AG09319 (cell line): ENCODE measurements around the gene RFTN1.

Source experiments
- DNase-seq: peaks from one replicate; pipeline ENCODE4 v3.0.0-alpha.2; 2010; ENCODE audit warnings: low read depth; ENCODE audit errors: extremely low read depth
- TF ChIP-seq, protein P1 (sequence below): IDR thresholded peaks from 2 replicates; pipeline ENCODE4 v1.5.1; 2011; ENCODE audit warnings: low read depth, mild to moderate bottlenecking, inconsistent platforms, low read length, moderate library complexity

The RFTN1 gene

DNA sequence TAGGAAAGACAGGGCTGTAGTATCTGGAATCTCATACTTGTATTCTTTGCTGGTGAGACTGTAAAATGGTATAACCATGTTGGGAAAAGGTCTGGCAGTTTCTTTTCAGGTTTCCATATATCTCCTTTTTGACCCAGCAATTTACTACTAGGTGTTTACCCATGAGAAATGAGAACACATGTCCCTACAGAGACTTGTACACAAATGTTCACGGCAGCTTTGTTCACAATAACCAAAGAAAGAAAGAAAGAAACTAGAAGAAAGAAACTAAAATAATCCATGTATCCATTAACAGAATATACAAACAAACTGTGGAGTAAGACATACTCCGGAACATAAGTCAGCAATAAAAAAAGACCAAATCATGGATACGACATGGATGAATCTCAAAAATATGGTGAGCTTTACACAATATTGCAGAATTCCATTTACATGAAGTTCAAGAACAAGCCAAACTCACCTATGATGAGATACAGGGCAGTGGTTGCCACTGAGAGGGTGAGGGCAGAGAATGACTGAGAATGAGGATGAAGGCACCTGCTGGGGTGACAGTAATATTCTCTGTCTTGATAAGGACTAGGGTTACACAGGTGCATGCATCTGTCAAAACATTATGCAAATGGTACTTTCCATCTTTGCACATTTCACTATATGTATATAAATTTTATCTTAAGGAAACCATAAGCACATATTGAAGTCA lies 2.7 kb downstream of the RFTN1 start:
- DNase-seq = no peak
- TF ChIP-seq, protein P1, sequence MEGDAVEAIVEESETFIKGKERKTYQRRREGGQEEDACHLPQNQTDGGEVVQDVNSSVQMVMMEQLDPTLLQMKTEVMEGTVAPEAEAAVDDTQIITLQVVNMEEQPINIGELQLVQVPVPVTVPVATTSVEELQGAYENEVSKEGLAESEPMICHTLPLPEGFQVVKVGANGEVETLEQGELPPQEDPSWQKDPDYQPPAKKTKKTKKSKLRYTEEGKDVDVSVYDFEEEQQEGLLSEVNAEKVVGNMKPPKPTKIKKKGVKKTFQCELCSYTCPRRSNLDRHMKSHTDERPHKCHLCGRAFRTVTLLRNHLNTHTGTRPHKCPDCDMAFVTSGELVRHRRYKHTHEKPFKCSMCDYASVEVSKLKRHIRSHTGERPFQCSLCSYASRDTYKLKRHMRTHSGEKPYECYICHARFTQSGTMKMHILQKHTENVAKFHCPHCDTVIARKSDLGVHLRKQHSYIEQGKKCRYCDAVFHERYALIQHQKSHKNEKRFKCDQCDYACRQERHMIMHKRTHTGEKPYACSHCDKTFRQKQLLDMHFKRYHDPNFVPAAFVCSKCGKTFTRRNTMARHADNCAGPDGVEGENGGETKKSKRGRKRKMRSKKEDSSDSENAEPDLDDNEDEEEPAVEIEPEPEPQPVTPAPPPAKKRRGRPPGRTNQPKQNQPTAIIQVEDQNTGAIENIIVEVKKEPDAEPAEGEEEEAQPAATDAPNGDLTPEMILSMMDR = no peak

DNA sequence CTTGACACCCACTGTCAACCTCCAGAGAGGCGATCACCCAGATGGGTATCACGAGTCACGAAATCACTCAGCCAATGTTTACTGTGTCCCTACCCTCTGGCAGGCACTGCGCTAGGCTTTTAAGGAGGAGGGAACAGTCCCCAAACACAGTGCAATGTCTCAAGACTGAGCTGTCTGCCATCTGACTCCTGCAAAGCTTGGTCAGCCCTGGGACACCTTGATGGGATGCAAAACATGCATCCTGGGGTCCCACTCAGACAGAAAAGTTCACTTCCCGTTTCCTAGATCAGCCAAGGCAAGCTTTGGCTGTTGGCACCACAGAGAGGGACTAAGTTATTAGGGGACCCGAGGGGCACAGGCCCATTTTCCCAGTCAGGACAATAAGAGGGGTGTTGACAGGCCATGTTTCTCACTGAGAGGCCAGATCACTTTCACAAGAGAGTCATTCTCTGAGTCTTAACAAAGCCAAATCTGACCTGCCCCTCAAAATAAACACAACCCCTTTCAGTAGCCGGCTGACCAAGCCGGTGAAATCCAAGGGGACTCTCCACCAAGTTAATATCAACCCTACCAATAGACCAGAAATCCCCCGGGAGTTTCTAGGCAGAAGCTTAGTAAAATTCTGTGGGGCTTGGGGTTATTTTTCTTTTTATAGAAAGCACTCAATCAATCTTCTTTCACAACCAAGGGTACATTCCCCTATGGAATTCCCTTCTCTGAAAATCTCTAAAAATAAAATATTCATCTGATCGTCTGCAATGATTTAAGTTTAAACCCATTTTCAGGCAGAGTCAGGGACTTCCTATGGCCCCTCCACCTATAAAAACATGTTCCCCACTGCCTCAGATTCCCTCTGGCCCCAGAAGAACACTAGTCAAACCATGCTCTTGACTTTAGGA lies 3.5 kb downstream of the RFTN1 start:
- TF ChIP-seq, protein P1 = no peak
- DNase-seq = no peak

DNA sequence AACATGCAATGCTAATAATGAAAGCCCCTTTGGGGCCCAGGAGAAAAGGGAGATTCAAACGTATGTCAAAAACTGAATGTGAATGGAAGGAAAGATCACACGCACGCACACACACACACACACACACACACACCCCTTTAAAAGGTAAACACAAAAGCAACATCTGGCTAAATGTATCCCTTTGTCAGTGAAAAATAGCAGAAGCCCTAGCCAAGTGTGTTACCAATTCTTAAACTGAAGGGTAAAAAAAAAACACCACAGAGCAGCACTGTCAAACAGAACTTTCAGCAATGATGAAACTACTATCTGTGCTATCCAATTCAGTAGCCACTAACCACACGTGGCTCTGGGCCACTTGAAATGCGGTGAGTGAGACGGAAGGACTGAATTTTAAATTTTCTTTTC lies 4.9 kb downstream of the RFTN1 start:
- no peak for DNase-seq
- TF ChIP-seq, protein P1 = no peak

DNA sequence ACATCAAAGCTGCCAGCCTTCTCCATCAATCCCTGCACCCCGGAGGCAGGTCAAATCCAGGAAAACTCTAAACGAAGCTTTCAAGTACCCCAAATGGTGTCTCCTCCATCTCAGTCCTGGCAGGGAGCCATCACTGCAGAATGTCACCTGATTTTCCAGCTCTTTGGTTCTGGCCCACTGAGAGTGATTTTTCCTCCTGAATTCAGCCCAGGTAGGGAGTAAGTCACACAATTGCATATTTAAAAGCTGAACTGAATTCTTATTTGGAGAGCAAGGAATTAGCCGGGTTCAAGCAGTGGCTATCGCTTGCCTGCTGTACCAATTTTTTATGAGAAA lies 5.3 kb downstream of the RFTN1 start:
- TF ChIP-seq, protein P1 = no peak
- no peak for DNase-seq

DNA sequence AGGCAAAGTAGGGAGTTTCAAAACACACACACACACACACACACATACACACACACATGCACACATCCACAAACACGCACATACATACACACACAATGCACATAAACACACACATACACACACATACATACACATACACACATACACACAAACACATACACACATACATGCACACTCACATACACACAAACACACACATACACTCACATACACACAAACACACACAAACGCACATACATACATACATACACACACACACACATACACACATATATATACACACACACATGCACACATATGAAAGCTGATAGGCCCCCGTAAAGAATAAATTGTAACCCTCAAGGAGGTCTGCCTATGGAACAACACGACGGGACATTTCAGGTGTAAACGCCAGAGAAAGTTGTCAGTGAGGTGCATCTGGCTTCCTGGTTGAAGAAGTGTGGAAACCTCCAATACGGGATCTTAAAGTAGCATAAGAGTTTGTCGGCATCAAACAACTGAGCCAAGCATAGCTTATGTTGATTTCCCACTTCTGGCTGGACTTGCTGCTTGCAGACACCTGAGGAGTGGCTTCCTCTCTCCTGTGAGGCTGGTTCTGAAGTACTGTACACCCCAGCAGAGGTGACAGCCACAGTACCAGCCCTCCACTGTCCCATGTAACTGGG lies 5.8 kb downstream of the RFTN1 start:
- TF ChIP-seq, protein P1 = no peak
- no peak for DNase-seq

DNA sequence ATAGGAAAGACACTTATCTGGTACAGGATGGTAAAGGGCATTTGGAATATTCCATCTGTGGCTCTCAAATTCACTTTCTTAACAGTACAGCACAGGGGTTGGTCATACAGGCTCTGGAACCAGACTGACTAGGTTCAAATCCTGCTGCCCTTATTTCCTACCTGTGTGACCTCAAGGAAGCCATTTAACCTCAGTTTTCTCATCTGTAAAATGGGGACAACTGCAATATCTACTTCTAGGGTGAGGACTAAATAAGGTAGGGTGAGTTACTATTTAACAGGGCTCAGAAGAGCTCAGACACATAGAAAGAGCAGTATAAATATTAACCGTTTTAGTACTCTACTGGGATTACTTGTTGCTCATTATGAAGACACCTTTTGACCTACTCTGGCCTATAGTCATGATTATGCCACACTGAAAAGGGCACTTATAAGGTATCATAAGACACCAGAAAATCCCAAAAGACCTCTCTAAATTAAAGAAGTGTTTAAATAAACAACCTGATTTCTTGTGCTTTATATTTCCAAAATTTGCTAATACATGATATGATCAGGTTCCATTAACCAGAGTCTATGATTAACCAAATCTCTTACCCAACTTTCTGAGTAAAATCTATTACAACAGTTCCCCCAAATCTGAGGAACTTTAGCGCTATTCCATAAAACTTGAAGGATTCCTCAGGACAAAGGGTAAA lies 6.5 kb downstream of the RFTN1 start:
- DNase-seq = no peak
- TF ChIP-seq, protein P1 = no peak
